Mesenchymal stem cell (in vitro differentiated cells and primary cell): ENCODE measurements around the gene ADCY1.
A peak's percentile ranks its signal among the peaks of the same experiment; 100 is the strongest.

Experiments used
- DNase-seq: peaks from one replicate; pipeline ENCODE4 v3.0.0-alpha.2; 2013
- H2AFZ ChIP-seq: one replicate; pipeline ENCODE4 v1.6.1; 2013; ENCODE audit warnings: low read depth, mild to moderate bottlenecking, control low read depth, inconsistent platforms, low read length, moderate library complexity
- H2AK5ac ChIP-seq: 2 replicates; pipeline ENCODE4 v1.6.1; 2013; ENCODE audit warnings: low read length, moderate library complexity, mild to moderate bottlenecking, inconsistent platforms; ENCODE audit not compliant: severe bottlenecking
- H2BK120ac ChIP-seq: one replicate; pipeline ENCODE4 v1.6.1; 2013; ENCODE audit warnings: low read depth, mild to moderate bottlenecking, inconsistent platforms, low read length, moderate library complexity
- H2BK12ac ChIP-seq, 2 experiments: one replicate each; pipeline ENCODE4 v1.6.1; 2013; ENCODE audit warnings: inconsistent platforms in 2 of 2, low read length in 2 of 2, mild to moderate bottlenecking in 2 of 2, moderate library complexity in 2 of 2, control low read depth in 1 of 2
- H2BK15ac ChIP-seq: one replicate; pipeline ENCODE4 v1.6.1; 2013; ENCODE audit warnings: mild to moderate bottlenecking, low read depth, inconsistent platforms; ENCODE audit not compliant: poor library complexity, severe bottlenecking
- H2BK5ac ChIP-seq: 2 replicates; pipeline ENCODE4 v1.6.1; 2013; ENCODE audit warnings: low read depth, mild to moderate bottlenecking, low read length, control low read depth, inconsistent platforms; ENCODE audit not compliant: poor library complexity, severe bottlenecking
- H3K14ac ChIP-seq, 2 experiments: one replicate each; pipeline ENCODE4 v1.6.1; 2013; ENCODE audit warnings: inconsistent platforms in 2 of 2, low read length in 2 of 2, control low read depth in 1 of 2, mild to moderate bottlenecking in 1 of 2, moderate library complexity in 1 of 2
- H3K18ac ChIP-seq, 2 experiments: one replicate each; pipeline ENCODE4 v1.6.1; 2013; ENCODE audit warnings: inconsistent platforms in 2 of 2, low read length in 2 of 2, control low read depth in 1 of 2, low read depth in 1 of 2, mild to moderate bottlenecking in 1 of 2
- H3K23ac ChIP-seq, 2 experiments: one replicate each; pipeline ENCODE4 v1.6.1; 2013; ENCODE audit warnings: inconsistent platforms in 2 of 2, low read length in 2 of 2, mild to moderate bottlenecking in 2 of 2, moderate library complexity in 2 of 2, control low read depth in 1 of 2
- H3K27ac ChIP-seq: 2 replicates; pipeline ENCODE4 v1.5.1; 2013; ENCODE audit warnings: mild to moderate bottlenecking, moderate library complexity, low read length, control low read depth, inconsistent platforms; ENCODE audit not compliant: poor library complexity, severe bottlenecking
- H3K27me3 ChIP-seq, 2 experiments: 2 replicates each; pipeline versions ENCODE4 v1.6.1 to v1.7.0; 2013; ENCODE audit warnings: low read length in 2 of 2, mild to moderate bottlenecking in 2 of 2, moderate library complexity in 2 of 2, control low read depth in 1 of 2, inconsistent platforms in 1 of 2; ENCODE audit not compliant: control insufficient read depth in 1 of 2, insufficient read depth in 1 of 2
- H3K36me3 ChIP-seq, 2 experiments: 2 replicates each; pipeline versions ENCODE4 v1.6.1 to v1.7.0; 2013; ENCODE audit warnings: low read length in 2 of 2, control low read depth in 1 of 2, inconsistent platforms in 1 of 2, low read depth in 1 of 2, mild to moderate bottlenecking in 1 of 2; ENCODE audit not compliant: insufficient read depth in 2 of 2, control insufficient read depth in 1 of 2
- H3K4ac ChIP-seq, 2 experiments: one replicate each; pipeline ENCODE4 v1.6.1; 2013; ENCODE audit warnings: inconsistent platforms in 2 of 2, low read length in 2 of 2, mild to moderate bottlenecking in 2 of 2, moderate library complexity in 2 of 2, control low read depth in 1 of 2, low read depth in 1 of 2
- H3K4me1 ChIP-seq: 2 replicates; pipeline ENCODE4 v1.6.1; 2013; ENCODE audit warnings: low read depth, low read length, control low read depth; ENCODE audit not compliant: control insufficient read depth, insufficient read depth
- H3K4me2 ChIP-seq: 2 replicates; pipeline ENCODE4 v1.6.1; 2013; ENCODE audit warnings: low read length, mild to moderate bottlenecking, inconsistent platforms; ENCODE audit not compliant: poor library complexity, severe bottlenecking
- H3K4me3 ChIP-seq, 2 experiments: 2 replicates each; pipeline versions ENCODE4 v1.5.1 to v1.7.0; 2013; ENCODE audit warnings: low read length in 2 of 2, mild to moderate bottlenecking in 2 of 2, control low read depth in 1 of 2, low read depth in 1 of 2; ENCODE audit not compliant: insufficient read depth in 1 of 2
- H3K79me1 ChIP-seq: replicated peaks from 2 replicates; pipeline ENCODE4 v1.6.1; 2013; ENCODE audit warnings: mild to moderate bottlenecking, control low read depth, low read length, inconsistent platforms; ENCODE audit not compliant: poor library complexity, severe bottlenecking
- H3K9ac ChIP-seq: 2 replicates; pipeline ENCODE4 v1.7.0; 2013; ENCODE audit warnings: mild to moderate bottlenecking, low read length, moderate library complexity
- H3K9me3 ChIP-seq: 2 replicates; pipeline ENCODE4 v1.7.0; 2013; ENCODE audit warnings: mild to moderate bottlenecking, low read length; ENCODE audit not compliant: control insufficient read depth
- H4K8ac ChIP-seq: one replicate; pipeline ENCODE4 v1.6.1; 2013; ENCODE audit warnings: inconsistent platforms, mild to moderate bottlenecking, low read length, moderate library complexity
- H4K91ac ChIP-seq: one replicate; pipeline ENCODE4 v1.6.1; 2013; ENCODE audit warnings: mild to moderate bottlenecking, low read length, inconsistent platforms
- WGBS: methylation state at CpG from one replicate; pipeline ENCODE4 v1.1.7; 2013; ENCODE audit warnings: mixed read lengths; 5-methylcytosine and 5-hydroxymethylcytosine counted together

Gene ADCY1

GRCh38 chr7:45610660-45611299 is 36.6 kb downstream of the ADCY1 start:
- Histone ChIP-seq H3K79me1 (no peaks in the 10 kb centered on the region), H3K9ac (no peak overlapping the region), H2BK15ac (no peak overlapping the region), H3K27ac (no peak overlapping the region), H4K91ac (no peak overlapping the region), H2AK5ac (no peak overlapping the region), H3K4me1 (no peaks in the 10 kb centered on the region), H2AFZ (no peak overlapping the region), H3K18ac (no peak overlapping the region), H2BK5ac (no peak overlapping the region), H3K36me3 (no peaks in the 10 kb centered on the region), H4K8ac (no peak overlapping the region), H2BK120ac (no peak overlapping the region), H3K14ac (no peak overlapping the region), H3K9me3 (peaks cover 20% of the 10 kb centered on the region), H3K4ac (no peak overlapping the region), H3K27me3 (no peaks in the 10 kb centered on the region), H3K4me3 (no peak overlapping the region), H2BK12ac (no peak overlapping the region), H3K23ac (no peak overlapping the region), H3K4me2 (no peak overlapping the region)
- no peak for DNase-seq
- WGBS = 54% methylated on average over 2 of the region's 3 CpGs

- Histone ChIP-seq H3K4me3 (no peak overlapping the region), H2BK15ac (no peak overlapping the region), H2BK120ac (no peak overlapping the region), H3K4me1 (no peaks in the 10 kb centered on the region), H2AFZ (no peak overlapping the region), H3K4ac (no peak overlapping the region), H3K18ac (no peak overlapping the region), H3K79me1 (no peaks in the 10 kb centered on the region), H4K8ac (no peak overlapping the region), H3K9me3 (peaks cover 56% of the 10 kb centered on the region), H3K4me2 (no peak overlapping the region), H3K27me3 (no peaks in the 10 kb centered on the region), H3K27ac (no peak overlapping the region), H4K91ac (no peak overlapping the region), H2BK5ac (no peak overlapping the region), H2BK12ac (no peak overlapping the region), H3K9ac (no peak overlapping the region), H2AK5ac (no peak overlapping the region), H3K36me3 (no peaks in the 10 kb centered on the region), H3K14ac (no peak overlapping the region), H3K23ac (no peak overlapping the region)
- WGBS = 58% methylated on average over 3 of the region's 3 CpGs
- no peak for DNase-seq
Observed at GRCh38 chr7:45617166-45617565, 43.0 kb downstream of the ADCY1 start.

DNA sequence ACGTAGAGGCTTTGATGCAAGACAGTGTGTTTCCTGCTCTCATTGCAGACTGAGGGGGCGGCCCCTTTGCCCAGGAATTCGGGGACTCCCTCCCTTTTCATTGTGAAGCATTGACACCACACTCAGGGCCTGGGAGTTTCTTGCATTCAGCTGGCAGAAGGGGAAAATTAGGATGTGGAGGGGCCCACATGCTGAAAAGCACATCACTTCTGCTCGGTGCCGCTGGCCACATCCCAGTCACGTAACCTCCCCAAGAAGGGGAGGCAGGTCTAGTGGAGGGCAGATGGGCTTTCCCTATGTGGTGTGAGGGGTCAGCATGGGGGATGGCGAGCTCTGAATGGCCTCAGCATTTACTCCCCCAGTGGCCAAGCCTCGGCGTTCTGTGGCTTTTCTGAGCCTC is 47.9 kb downstream of the ADCY1 start:
- peaks cover 30% of the 10 kb centered on the region for H3K9me3 ChIP-seq
- no peak overlapping the region for H2BK12ac ChIP-seq
- H3K18ac ChIP-seq = no peak overlapping the region
- no peak overlapping the region for H3K4me2 ChIP-seq
- H4K91ac ChIP-seq = no peak overlapping the region
- H4K8ac ChIP-seq = no peak overlapping the region
- no peaks in the 10 kb centered on the region for H3K79me1 ChIP-seq
- no peaks in the 10 kb centered on the region for H3K4me1 ChIP-seq
- H3K9ac ChIP-seq = no peak overlapping the region
- no peak overlapping the region for H3K4me3 ChIP-seq
- no peaks in the 10 kb centered on the region for H3K36me3 ChIP-seq
- no peak overlapping the region for H2AFZ ChIP-seq
- H3K27ac ChIP-seq = no peak overlapping the region
- no peak for DNase-seq
- no peak overlapping the region for H3K23ac ChIP-seq
- no peak overlapping the region for H3K14ac ChIP-seq
- H2BK120ac ChIP-seq = no peak overlapping the region
- no peak overlapping the region for H2BK5ac ChIP-seq
- WGBS = 76% methylated on average over 7 of the region's 9 CpGs
- no peak overlapping the region for H3K4ac ChIP-seq
- no peaks in the 10 kb centered on the region for H3K27me3 ChIP-seq
- no peak overlapping the region for H2BK15ac ChIP-seq
- H2AK5ac ChIP-seq = no peak overlapping the region

DNA sequence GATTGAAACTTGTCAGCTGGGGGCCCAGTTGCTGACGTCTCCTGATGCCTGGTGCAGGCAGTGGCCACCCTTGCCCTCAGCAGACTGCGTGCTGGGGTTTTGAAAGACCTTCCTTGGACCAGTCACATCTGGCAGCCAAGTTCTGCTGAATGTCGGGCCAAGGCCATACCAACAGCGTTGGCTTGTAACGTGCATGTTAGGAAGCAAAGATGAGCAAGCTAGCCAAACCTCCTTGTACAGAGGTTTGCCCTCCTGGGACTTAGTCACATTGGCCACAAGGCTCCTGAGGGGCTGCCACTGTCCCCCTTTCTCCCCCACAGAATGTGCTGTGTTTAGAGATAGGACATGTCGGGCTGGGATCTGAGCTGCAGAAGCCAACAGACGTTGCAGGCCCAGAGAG is 49.0 kb downstream of the ADCY1 start:
- H3K4me3 ChIP-seq = no peak overlapping the region
- peaks cover 21% of the 10 kb centered on the region for H3K9me3 ChIP-seq
- H3K4me1 ChIP-seq = no peaks in the 10 kb centered on the region
- no peaks in the 10 kb centered on the region for H3K27me3 ChIP-seq
- H2AK5ac ChIP-seq = no peak overlapping the region
- H4K8ac ChIP-seq = no peak overlapping the region
- H3K4me2 ChIP-seq = no peak overlapping the region
- H3K9ac ChIP-seq = no peak overlapping the region
- no peak overlapping the region for H3K4ac ChIP-seq
- H2BK120ac ChIP-seq = no peak overlapping the region
- H3K18ac ChIP-seq = no peak overlapping the region
- H2BK5ac ChIP-seq = no peak overlapping the region
- DNase-seq = no peak
- H3K14ac ChIP-seq = no peak overlapping the region
- H2BK12ac ChIP-seq = no peak overlapping the region
- H2AFZ ChIP-seq = no peak overlapping the region
- H3K36me3 ChIP-seq = no peaks in the 10 kb centered on the region
- H3K27ac ChIP-seq = no peak overlapping the region
- no peaks in the 10 kb centered on the region for H3K79me1 ChIP-seq
- peak overlapping the region in 1 of 2 experiments; percentile 43 for H3K23ac ChIP-seq
- 79% methylated on average over 7 of the region's 7 CpGs for WGBS
- H2BK15ac ChIP-seq = no peak overlapping the region
- no peak overlapping the region for H4K91ac ChIP-seq
